ENCODE results near the gene PTPN3.

DNA sequence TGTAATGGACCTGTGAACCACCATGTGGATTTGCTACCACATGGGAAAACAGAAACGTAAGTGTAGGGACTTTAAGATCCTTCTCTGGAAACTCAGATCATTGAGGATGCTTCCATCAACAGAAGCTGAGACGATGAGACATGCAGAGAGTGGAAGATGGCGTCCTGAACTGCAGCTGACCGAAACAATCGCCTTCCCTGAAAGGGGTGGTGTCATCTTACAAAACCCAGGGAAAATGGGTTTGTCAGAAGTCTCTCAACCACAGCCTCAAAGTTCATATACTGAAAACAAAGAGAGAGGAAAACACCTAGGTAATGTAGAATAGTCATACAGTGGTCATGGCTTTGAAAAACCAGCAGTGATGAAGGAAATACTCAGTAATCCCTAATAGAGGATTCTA is 6.6 kb upstream of the PTPN3 start:
- TF ChIP-seq, protein P1, sequence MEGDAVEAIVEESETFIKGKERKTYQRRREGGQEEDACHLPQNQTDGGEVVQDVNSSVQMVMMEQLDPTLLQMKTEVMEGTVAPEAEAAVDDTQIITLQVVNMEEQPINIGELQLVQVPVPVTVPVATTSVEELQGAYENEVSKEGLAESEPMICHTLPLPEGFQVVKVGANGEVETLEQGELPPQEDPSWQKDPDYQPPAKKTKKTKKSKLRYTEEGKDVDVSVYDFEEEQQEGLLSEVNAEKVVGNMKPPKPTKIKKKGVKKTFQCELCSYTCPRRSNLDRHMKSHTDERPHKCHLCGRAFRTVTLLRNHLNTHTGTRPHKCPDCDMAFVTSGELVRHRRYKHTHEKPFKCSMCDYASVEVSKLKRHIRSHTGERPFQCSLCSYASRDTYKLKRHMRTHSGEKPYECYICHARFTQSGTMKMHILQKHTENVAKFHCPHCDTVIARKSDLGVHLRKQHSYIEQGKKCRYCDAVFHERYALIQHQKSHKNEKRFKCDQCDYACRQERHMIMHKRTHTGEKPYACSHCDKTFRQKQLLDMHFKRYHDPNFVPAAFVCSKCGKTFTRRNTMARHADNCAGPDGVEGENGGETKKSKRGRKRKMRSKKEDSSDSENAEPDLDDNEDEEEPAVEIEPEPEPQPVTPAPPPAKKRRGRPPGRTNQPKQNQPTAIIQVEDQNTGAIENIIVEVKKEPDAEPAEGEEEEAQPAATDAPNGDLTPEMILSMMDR (IDR thresholded peaks at IDR 0.05 in 2 of 3, conservative IDR thresholded peaks at IDR 0.05 in 1 of 3; ENCODE audit: control insufficient read depth in 2 of 3, extremely low read depth in 1 of 3, insufficient read depth in 1 of 3, low read depth in 3 of 3, low read length in 3 of 3) = no peak
- TF ChIP-seq BCL11A (IDR thresholded peaks at IDR 0.05; ENCODE audit: low read depth, low read length) = no peak
- TF ChIP-seq MYC (IDR thresholded peaks at IDR 0.05; ENCODE audit: insufficient read depth, insufficient read length, insufficient replicate concordance, low read length, severe bottlenecking) = no peak
- no peak for TF ChIP-seq EP300 (IDR thresholded peaks at IDR 0.05; ENCODE audit: borderline replicate concordance in 1 of 2, control insufficient read depth in 1 of 2, low read depth in 2 of 2, low read length in 2 of 2)
- TF ChIP-seq, protein P2, sequence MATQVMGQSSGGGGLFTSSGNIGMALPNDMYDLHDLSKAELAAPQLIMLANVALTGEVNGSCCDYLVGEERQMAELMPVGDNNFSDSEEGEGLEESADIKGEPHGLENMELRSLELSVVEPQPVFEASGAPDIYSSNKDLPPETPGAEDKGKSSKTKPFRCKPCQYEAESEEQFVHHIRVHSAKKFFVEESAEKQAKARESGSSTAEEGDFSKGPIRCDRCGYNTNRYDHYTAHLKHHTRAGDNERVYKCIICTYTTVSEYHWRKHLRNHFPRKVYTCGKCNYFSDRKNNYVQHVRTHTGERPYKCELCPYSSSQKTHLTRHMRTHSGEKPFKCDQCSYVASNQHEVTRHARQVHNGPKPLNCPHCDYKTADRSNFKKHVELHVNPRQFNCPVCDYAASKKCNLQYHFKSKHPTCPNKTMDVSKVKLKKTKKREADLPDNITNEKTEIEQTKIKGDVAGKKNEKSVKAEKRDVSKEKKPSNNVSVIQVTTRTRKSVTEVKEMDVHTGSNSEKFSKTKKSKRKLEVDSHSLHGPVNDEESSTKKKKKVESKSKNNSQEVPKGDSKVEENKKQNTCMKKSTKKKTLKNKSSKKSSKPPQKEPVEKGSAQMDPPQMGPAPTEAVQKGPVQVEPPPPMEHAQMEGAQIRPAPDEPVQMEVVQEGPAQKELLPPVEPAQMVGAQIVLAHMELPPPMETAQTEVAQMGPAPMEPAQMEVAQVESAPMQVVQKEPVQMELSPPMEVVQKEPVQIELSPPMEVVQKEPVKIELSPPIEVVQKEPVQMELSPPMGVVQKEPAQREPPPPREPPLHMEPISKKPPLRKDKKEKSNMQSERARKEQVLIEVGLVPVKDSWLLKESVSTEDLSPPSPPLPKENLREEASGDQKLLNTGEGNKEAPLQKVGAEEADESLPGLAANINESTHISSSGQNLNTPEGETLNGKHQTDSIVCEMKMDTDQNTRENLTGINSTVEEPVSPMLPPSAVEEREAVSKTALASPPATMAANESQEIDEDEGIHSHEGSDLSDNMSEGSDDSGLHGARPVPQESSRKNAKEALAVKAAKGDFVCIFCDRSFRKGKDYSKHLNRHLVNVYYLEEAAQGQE (IDR thresholded peaks at IDR 0.05; ENCODE audit: low read depth, low read length) = no peak
- TF ChIP-seq POLR2A (IDR thresholded peaks at IDR 0.05; ENCODE audit: low read depth, low read length) = no peak
- TF ChIP-seq, protein P3, sequence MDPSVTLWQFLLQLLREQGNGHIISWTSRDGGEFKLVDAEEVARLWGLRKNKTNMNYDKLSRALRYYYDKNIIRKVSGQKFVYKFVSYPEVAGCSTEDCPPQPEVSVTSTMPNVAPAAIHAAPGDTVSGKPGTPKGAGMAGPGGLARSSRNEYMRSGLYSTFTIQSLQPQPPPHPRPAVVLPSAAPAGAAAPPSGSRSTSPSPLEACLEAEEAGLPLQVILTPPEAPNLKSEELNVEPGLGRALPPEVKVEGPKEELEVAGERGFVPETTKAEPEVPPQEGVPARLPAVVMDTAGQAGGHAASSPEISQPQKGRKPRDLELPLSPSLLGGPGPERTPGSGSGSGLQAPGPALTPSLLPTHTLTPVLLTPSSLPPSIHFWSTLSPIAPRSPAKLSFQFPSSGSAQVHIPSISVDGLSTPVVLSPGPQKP (IDR thresholded peaks at IDR 0.05; ENCODE audit: low read depth, low read length) = no peak
- TF ChIP-seq BHLHE40 (IDR thresholded peaks at IDR 0.05; ENCODE audit: borderline replicate concordance in 1 of 2, low read depth in 2 of 2, low read length in 1 of 2) = no peak
- TF ChIP-seq NRF1 (conservative IDR thresholded peaks at IDR 0.05; ENCODE audit: low read depth, low read length) = no peak
- TF ChIP-seq KLF5 (IDR thresholded peaks at IDR 0.05; ENCODE audit: partially characterized antibody) = no peak

Measured in GM12878 (cell line).